Testis (tissue), 3 donors: ENCODE measurements around the gene MZB1. TPM values are rescaled to one million over a fixed set of nuclear protein-coding genes. Genes with fewer than 3 reads are reported as not detected.
"Not testable (repeated sequence)": the region's sequence is repeated elsewhere in the genome, so short reads cannot be mapped to it uniquely, and the experiment has no call there.

Experiments used
- DNase-seq: peaks from one replicate; pipeline ENCODE4 v3.0.0-alpha.2; 2019
- H3K27ac ChIP-seq, 2 donors: fragments of 200-600 bp; sonication (generic); one replicate each; pipeline ENCODE4 v1.5.1; 2019
- H3K27me3 ChIP-seq: fragments of 200-600 bp; sonication (generic); one replicate; pipeline ENCODE4 v1.5.1; 2019
- H3K36me3 ChIP-seq: fragments of 200-600 bp; sonication (generic); one replicate; pipeline ENCODE4 v1.5.1; 2017; ENCODE audit warnings: low read depth; ENCODE audit errors: missing control alignments
- H3K4me1 ChIP-seq: fragments of 200-600 bp; sonication (generic); one replicate; pipeline ENCODE4 v1.5.1; 2019
- H3K4me3 ChIP-seq, 2 donors: fragments of 200-600 bp; sonication (generic); one replicate each; pipeline ENCODE4 v1.5.1; 2017 to 2019
- H3K9me3 ChIP-seq: fragments of 200-600 bp; sonication (generic); one replicate; pipeline ENCODE4 v1.5.1; 2017
- POLR2A ChIP-seq: fragments of 450-650 bp; IDR thresholded peaks from one replicate; pipeline ENCODE4 v1.6.1; 2017; ENCODE audit warnings: antibody characterized with exemption, mild to moderate bottlenecking, moderate library complexity
- WGBS, 2 donors: methylation state at CpG; one replicate each; pipeline ENCODE4 v1.1.5; 2018; 5-methylcytosine and 5-hydroxymethylcytosine counted together
- intact Hi-C: fragments of 100-400 bp; cut with DNase I; formaldehyde crosslinking; loops from one replicate; pipeline ENCODE4 v1.15.1; 2023; ENCODE audit warnings: low total_unique reads
- polyA plus RNA-seq: library from polyadenylated mRNA; stranded (reverse); fragments of 350-450 nt; fragmentation: Illumina TruSeq; extraction: RNeasy Lipid Tissue Mini Kit (QIAGEN cat#74804); gene quantifications from one replicate; pipeline ENCODE4 v1.2.3, GENCODE V29; 2014; ENCODE audit warnings: low read depth, low replicate concordance; ENCODE audit not compliant: insufficient read depth
- total RNA-seq, 2 donors: library from RNA; depleted of rRNA; stranded (reverse); fragments of >200 nt; gene quantifications; one replicate each; pipeline ENCODE4 v1.2.3, GENCODE V29; 2016
- TF ChIP-seq, protein P1 (sequence below), 3 experiments: fragments of 450-650 bp in 2 of 3; fragments of 200-600 bp in 1 of 3; sonication (generic) in 1 of 3; IDR thresholded peaks; one replicate each; pipeline ENCODE4 v1.5.1; 2016 to 2019; ENCODE audit warnings: antibody characterized with exemption in 3 of 3, mild to moderate bottlenecking in 2 of 3, moderate library complexity in 1 of 3

Gene MZB1
- total and polyA plus RNA-seq, 3 donors from 2014 or later, result 0.31 to 6.0 (median 0.94) TPM

DNA sequence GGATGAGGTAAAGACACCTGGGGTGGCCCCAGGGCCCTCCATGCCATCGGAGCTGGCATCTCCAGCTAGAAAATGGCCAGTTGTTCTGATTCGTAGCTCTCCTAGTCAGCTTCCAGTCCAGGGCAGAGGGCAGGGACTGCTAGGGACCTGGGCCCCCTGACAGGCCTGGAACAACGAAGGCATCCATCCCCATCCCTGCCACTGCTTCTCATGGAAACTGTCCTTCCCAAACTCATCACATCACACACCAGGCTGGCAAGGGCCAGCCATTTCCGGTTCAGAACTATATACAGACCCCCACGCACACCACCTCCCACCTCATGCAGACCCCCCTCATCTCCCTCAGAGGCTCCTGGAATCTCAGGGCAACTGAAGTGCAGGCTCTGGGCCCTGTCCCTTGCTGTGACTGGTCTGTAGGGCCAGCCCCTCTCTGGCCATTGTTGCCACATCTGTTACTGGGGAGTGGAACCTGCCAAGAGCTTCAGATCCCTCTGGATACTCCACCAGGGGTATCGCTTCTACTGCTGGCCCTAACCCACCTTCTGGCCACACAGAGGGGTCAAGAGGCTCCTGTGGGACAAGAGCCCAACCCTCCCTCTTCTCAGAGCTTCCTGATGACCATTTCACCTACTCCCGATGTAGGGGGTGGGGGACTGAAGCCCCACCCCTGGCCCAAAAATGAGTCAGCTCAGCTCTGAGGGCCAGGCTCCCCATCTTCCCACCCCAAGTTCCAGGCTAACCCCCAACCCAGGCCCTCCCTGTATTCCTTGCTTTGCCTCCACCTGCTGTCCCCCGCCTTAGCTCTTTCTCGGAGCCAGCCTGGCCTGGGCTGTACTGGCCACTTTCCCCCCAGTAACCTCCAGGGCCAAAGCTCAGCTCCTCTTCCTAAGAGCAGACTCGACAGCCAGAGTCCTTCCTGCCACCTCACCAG is 1.2 kb upstream of the MZB1 start:
- no peak for DNase-seq
- Histone ChIP-seq H3K4me1 (peaks cover 8% of the 10 kb centered on the region), H3K27ac (no peak overlapping the region), H3K36me3 (no peaks in the 10 kb centered on the region), H3K4me3 (no peak overlapping the region), H3K27me3 (no peaks in the 10 kb centered on the region), H3K9me3 (no peaks in the 10 kb centered on the region)
- intact Hi-C loops, result no loop called here
- TF ChIP-seq, protein P1, sequence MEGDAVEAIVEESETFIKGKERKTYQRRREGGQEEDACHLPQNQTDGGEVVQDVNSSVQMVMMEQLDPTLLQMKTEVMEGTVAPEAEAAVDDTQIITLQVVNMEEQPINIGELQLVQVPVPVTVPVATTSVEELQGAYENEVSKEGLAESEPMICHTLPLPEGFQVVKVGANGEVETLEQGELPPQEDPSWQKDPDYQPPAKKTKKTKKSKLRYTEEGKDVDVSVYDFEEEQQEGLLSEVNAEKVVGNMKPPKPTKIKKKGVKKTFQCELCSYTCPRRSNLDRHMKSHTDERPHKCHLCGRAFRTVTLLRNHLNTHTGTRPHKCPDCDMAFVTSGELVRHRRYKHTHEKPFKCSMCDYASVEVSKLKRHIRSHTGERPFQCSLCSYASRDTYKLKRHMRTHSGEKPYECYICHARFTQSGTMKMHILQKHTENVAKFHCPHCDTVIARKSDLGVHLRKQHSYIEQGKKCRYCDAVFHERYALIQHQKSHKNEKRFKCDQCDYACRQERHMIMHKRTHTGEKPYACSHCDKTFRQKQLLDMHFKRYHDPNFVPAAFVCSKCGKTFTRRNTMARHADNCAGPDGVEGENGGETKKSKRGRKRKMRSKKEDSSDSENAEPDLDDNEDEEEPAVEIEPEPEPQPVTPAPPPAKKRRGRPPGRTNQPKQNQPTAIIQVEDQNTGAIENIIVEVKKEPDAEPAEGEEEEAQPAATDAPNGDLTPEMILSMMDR (IDR thresholded peaks at IDR 0.05), result no peak
- 77 to 87% methylated on average over 9 to 10 of the region's 10 CpGs for WGBS, 2 donors

DNA sequence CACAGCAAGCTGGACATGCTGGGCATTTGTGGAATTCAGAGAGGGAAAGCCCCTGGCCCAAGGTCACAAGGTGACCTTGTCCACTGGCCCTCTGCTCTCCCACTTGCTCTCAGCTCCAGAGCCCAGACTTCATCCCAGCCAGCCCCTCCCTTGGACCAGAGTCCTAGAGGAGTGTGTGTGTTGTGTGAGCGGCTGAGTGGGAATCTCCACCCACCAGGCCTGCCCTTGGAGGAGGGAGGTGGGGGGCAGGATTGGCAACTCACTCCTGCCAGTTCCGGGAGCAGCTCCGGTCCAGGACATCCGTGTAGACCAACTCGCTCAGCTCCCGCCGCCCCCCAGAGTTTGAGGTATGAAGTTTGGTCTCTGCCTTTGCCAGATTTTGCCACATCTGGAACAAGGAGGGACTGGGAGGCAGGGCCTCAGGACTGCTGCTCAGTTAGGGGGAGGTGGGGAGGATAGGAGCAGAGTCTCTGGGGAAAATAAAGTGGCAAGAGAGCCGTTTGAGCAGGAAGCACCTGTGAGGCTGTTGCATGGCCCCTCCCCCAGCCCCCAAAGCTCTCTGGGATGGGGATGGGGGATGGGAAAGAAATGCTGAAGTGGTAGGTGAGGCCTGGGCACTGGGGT is 1.4 kb downstream of the MZB1 start:
- Histone ChIP-seq H3K4me1 (peaks cover 8% of the 10 kb centered on the region), H3K27me3 (no peaks in the 10 kb centered on the region), H3K4me3 (no peak overlapping the region), H3K9me3 (no peaks in the 10 kb centered on the region), H3K36me3 (no peaks in the 10 kb centered on the region), H3K27ac (no peak overlapping the region)
- intact Hi-C loops, result no loop called here
- no peak for TF ChIP-seq POLR2A
- TF ChIP-seq, protein P1 (IDR thresholded peaks at IDR 0.05), result no peak
- 41 to 46% methylated on average over 8 of the region's 8 CpGs for WGBS, 2 donors
- peak; percentile 43 for DNase-seq

DNA sequence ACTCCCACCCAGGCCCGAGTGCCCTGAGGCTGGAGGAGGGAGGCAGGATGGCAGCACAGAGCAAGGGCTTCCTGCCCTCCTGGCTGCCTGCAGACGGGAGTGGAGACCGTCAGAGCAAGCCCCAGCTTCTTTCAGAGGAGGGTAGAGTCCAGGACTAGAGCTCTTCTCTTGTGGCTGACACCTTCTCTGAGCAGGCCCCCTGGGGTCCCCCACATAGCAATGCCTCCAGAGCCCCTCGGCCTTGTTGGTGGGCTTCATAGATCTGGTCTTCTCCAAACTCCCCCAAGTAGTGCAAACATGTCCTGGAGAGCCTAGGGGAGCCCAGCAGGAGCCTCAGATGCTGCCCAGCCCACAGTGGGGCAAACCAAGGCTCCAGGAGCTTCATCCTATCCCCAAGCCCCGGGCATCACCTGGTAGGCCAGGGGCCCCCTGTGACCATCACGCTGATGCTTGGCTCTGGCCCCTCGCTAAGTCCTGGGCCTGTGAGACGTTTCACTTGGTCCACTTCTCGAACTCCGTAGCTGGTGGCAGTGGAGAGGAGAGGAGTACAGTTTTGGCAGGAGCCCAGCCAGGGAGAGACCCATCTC is 2.0 kb downstream of the MZB1 start:
- H3K9me3 ChIP-seq, result no peaks in the 10 kb centered on the region
- 53 to 59% methylated on average over 2 to 10 of the region's 10 CpGs for WGBS, 2 donors
- H3K4me3 ChIP-seq, result no peak overlapping the region
- no peaks in the 10 kb centered on the region for H3K27me3 ChIP-seq
- no peaks in the 10 kb centered on the region for H3K36me3 ChIP-seq
- H3K27ac ChIP-seq, result no peak overlapping the region
- no peak for DNase-seq
- intact Hi-C loops, result no loop called here
- no peak for TF ChIP-seq POLR2A
- TF ChIP-seq, protein P1 (IDR thresholded peaks at IDR 0.05), result no peak
- H3K4me1 ChIP-seq, result peaks cover 2% of the 10 kb centered on the region

DNA sequence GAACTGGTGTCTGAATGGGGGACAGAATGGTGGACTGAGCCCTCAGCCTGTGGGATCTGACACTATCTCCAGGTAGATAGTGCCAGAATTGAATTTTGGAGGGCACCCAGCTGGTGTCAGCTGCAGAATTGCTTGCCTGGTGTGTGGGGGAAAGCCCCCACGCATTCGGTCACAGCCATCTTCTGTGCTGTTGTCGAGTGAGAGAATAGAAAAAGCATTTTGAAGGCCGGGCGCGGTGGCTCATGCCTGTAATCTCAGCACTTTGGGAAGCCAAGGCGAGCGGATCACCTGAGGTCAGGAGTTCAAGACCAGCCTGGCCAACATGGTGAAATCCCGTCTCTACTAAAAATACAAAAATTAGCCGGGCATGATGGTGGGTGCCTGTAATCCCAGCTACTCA is 2.8 kb downstream of the MZB1 start:
- H3K27me3 ChIP-seq, H3K4me1 ChIP-seq, H3K36me3 ChIP-seq, intact Hi-C loops, DNase-seq, H3K4me3 ChIP-seq, H3K27ac ChIP-seq, H3K9me3 ChIP-seq: not testable (repeated sequence)
- WGBS, 2 donors, result 87 to 96% methylated on average over 8 to 10 of the region's 10 CpGs

DNA sequence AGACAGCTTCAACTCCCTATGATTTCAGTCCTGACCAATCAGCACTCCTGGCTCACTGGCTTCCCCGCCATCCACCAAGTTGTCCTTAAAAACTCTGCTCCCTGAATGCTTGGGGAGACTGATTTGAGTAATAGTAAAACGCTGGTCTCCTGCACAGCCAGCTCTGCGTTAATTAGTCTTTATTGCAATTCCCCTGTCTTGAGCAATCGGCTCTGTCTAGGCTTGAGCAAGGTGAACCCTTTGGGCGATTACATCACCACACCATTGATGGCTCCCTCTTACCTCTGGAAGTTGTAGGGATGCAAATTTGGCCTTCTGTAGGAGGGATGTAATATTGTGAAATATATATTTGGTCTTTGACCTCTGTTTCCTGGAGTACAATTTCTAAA is 3.7 kb downstream of the MZB1 start:
- intact Hi-C loops, result no loop called here
- Histone ChIP-seq H3K27me3 (no peaks in the 10 kb centered on the region), H3K27ac (no peak overlapping the region), H3K9me3 (no peaks in the 10 kb centered on the region), H3K36me3 (no peaks in the 10 kb centered on the region), H3K4me3 (no peak overlapping the region), H3K4me1 (no peaks in the 10 kb centered on the region)
- no peak for TF ChIP-seq POLR2A
- TF ChIP-seq, protein P1 (IDR thresholded peaks at IDR 0.05), result no peak
- WGBS, 2 donors, result 84 to 88% methylated on average over 5 of the region's 5 CpGs
- no peak for DNase-seq
